ENCODE results near the gene MT4.

- no peak for TF ChIP-seq POLR2A (IDR thresholded peaks at IDR 0.05; ENCODE audit: low read depth, low read length)
- TF ChIP-seq PAX5 (IDR thresholded peaks at IDR 0.05; ENCODE audit: insufficient read depth, low read length, severe bottlenecking): no peak
Measured at GRCh38 chr16:56577300-56577625, 12.4 kb downstream of the MT4 start.
